GM23338 (cell line): ENCODE results near the gene TSEN2. TPM values are rescaled to one million over a fixed set of nuclear protein-coding genes. Genes with fewer than 3 reads are reported as not detected.

Source experiments
- ATAC-seq: fragments of 200-7000 bp; cut with Tn5 transposase; 3 replicates; pipeline ENCODE4 v1.9.1; 2020
- DNase-seq: peaks from one replicate; pipeline ENCODE4 v3.0.0-alpha.2; 2015; ENCODE audit warnings: low spot score
- H2AFZ ChIP-seq: fragments of 200-600 bp; sonication (generic); 2 replicates; pipeline ENCODE4 v1.8.0; 2016; ENCODE audit warnings: antibody characterized with exemption, mild to moderate bottlenecking, moderate library complexity
- H3F3A ChIP-seq: fragments of 200-600 bp; sonication (generic); replicated peaks from 2 replicates; pipeline ENCODE4 v1.8.0; 2017; ENCODE audit warnings: antibody characterized with exemption, mixed run types, low read depth
- H3K27ac ChIP-seq: fragments of 200-600 bp; sonication (generic); 2 replicates; pipeline ENCODE4 v1.6.1; 2016; ENCODE audit warnings: low read depth
- H3K27me3 ChIP-seq: fragments of 200-600 bp; sonication (generic); 2 replicates; pipeline ENCODE4 v1.8.0; 2016; ENCODE audit warnings: mild to moderate bottlenecking, mixed run types, moderate library complexity; ENCODE audit not compliant: insufficient read depth
- H3K36me3 ChIP-seq: fragments of 200-600 bp; sonication (generic); 2 replicates; pipeline ENCODE4 v1.8.0; 2016; ENCODE audit warnings: mild to moderate bottlenecking; ENCODE audit not compliant: insufficient read depth
- H3K4me1 ChIP-seq: fragments of 200-600 bp; sonication (generic); 2 replicates; pipeline ENCODE4 v1.8.0; 2016; ENCODE audit warnings: mild to moderate bottlenecking, moderate library complexity; ENCODE audit not compliant: insufficient read depth
- H3K4me2 ChIP-seq: fragments of 200-600 bp; sonication (generic); 2 replicates; pipeline ENCODE4 v1.7.1; 2017; ENCODE audit warnings: mixed run types
- H3K4me3 ChIP-seq: fragments of 200-600 bp; sonication (generic); 2 replicates; pipeline ENCODE4 v1.6.1; 2016; ENCODE audit warnings: mixed run types
- H3K79me2 ChIP-seq: fragments of 200-600 bp; sonication (generic); replicated peaks from 2 replicates; pipeline ENCODE4 v1.8.0; 2017; ENCODE audit warnings: mild to moderate bottlenecking; ENCODE audit not compliant: insufficient read depth
- H3K9me2 ChIP-seq: fragments of 200-600 bp; sonication (generic); 2 replicates; pipeline ENCODE4 v1.8.0; 2017; ENCODE audit not compliant: insufficient read depth
- H4K20me1 ChIP-seq: fragments of 200-600 bp; sonication (generic); replicated peaks from 2 replicates; pipeline ENCODE4 v1.8.0; 2017; ENCODE audit warnings: mild to moderate bottlenecking; ENCODE audit not compliant: insufficient read depth
- H3K27ac Mint-ChIP-seq: 2 replicates; pipeline ENCODE4 v1.8.0; 2020; ENCODE audit warnings: inconsistent platforms, mild to moderate bottlenecking, moderate library complexity, mixed read lengths
- H3K27me3 Mint-ChIP-seq: 3 replicates; pipeline ENCODE4 v1.8.0; 2022; ENCODE audit warnings: low read depth, mild to moderate bottlenecking, moderate library complexity, mixed read lengths, inconsistent platforms; ENCODE audit not compliant: insufficient read depth, poor library complexity
- H3K36me3 Mint-ChIP-seq: 3 replicates; pipeline ENCODE4 v1.8.0; 2021; ENCODE audit warnings: low read depth, mild to moderate bottlenecking, inconsistent platforms, moderate library complexity, mixed read lengths
- H3K4me1 Mint-ChIP-seq: 3 replicates; pipeline ENCODE4 v1.8.0; 2020; ENCODE audit warnings: mild to moderate bottlenecking, inconsistent platforms, mixed read lengths
- H3K4me3 Mint-ChIP-seq: 3 replicates; pipeline ENCODE4 v1.8.0; 2021; ENCODE audit warnings: moderate library complexity, mild to moderate bottlenecking, inconsistent platforms, mixed read lengths
- H3K9me3 Mint-ChIP-seq: 3 replicates; pipeline ENCODE4 v1.8.0; 2020; ENCODE audit warnings: moderate library complexity, mild to moderate bottlenecking, inconsistent platforms, mixed read lengths
- CREB1 ChIP-seq: fragments of 250-450 bp; sonication (Bioruptor Pico); IDR thresholded peaks from 2 replicates; pipeline ENCODE4 v1.5.0; 2020; ENCODE audit warnings: low read depth, mild to moderate bottlenecking, moderate library complexity
- CTCF ChIP-seq, 2 experiments: fragments of 200-600 bp in 1 of 2; sonication (generic) in 1 of 2; conservative IDR thresholded peaks; 2 replicates each; pipeline versions ENCODE4 v1.5.1 to v1.6.1; 2016 to 2017; ENCODE audit warnings: antibody characterized with exemption in 2 of 2, low read depth in 2 of 2, mild to moderate bottlenecking in 2 of 2, moderate library complexity in 1 of 2
- ETS1 ChIP-seq: IDR thresholded peaks from 2 replicates; pipeline ENCODE4 v1.6.1; 2016; ENCODE audit warnings: antibody characterized with exemption
- EZH2 ChIP-seq: fragments of 200-600 bp; sonication (generic); IDR thresholded peaks from one replicate; pipeline ENCODE4 v1.8.0; 2017; ENCODE audit warnings: antibody characterized with exemption, mild to moderate bottlenecking, low read depth; ENCODE audit not compliant: unreplicated experiment
- EZH2phosphoT487 ChIP-seq: fragments of 200-600 bp; sonication (generic); IDR thresholded peaks from one replicate; pipeline ENCODE4 v1.8.1; 2018; ENCODE audit warnings: antibody characterized with exemption; ENCODE audit not compliant: unreplicated experiment
- JUNB ChIP-seq: IDR thresholded peaks from one replicate; pipeline ENCODE4 v1.6.1; 2016; ENCODE audit warnings: antibody characterized with exemption; ENCODE audit not compliant: unreplicated experiment
- NANOG ChIP-seq: IDR thresholded peaks from 2 replicates; pipeline ENCODE4 v1.6.1; 2016; ENCODE audit warnings: antibody characterized with exemption, borderline replicate concordance
- POLR2AphosphoS5 ChIP-seq: IDR thresholded peaks from 2 replicates; pipeline ENCODE4 v1.6.1; 2016; ENCODE audit warnings: antibody characterized with exemption, low read depth
- REST ChIP-seq: IDR thresholded peaks from one replicate; pipeline ENCODE4 v1.6.1; 2018; ENCODE audit warnings: antibody characterized with exemption; ENCODE audit not compliant: unreplicated experiment
- STAT1 ChIP-seq: IDR thresholded peaks from one replicate; pipeline ENCODE4 v1.6.1; 2016; ENCODE audit warnings: antibody characterized with exemption; ENCODE audit not compliant: unreplicated experiment
- ZNF114 ChIP-seq: fragments of 250-450 bp; sonication (Bioruptor Pico); IDR thresholded peaks from 2 replicates; pipeline ENCODE4 v1.5.0; 2020; ENCODE audit warnings: mild to moderate bottlenecking, moderate library complexity
- ZNF331 ChIP-seq: fragments of 250-450 bp; sonication (Bioruptor Pico); IDR thresholded peaks from 2 replicates; pipeline ENCODE4 v1.5.0; 2020; ENCODE audit warnings: low read depth, mild to moderate bottlenecking, moderate library complexity
- ZNF462 ChIP-seq: fragments of 250-450 bp; sonication (Bioruptor Pico); IDR thresholded peaks from 2 replicates; pipeline ENCODE4 v1.5.0; 2020; ENCODE audit warnings: mild to moderate bottlenecking, moderate library complexity
- polyA plus RNA-seq: library from polyadenylated mRNA; unstranded; fragments of >200 nt; fragmentation: Nextera tagmentation; extraction: Ambion mirVana; gene quantifications from 2 replicates; pipeline ENCODE4 v1.2.1, GENCODE V29; 2016
- total RNA-seq: library from RNA; depleted of rRNA; stranded (reverse); fragments of >200 nt; shearing (Covaris generic); gene quantifications from 2 replicates; pipeline ENCODE4 v1.2.3, GENCODE V29; 2014

TSEN2 gene
- total and polyA plus RNA-seq, 2 experiments from 2014 or later: 27.7 to 30.0 TPM

- Histone ChIP-seq H4K20me1 (peaks cover 33% of the 10 kb centered on the region), H3K36me3 (peaks cover 19% of the 10 kb centered on the region), H3K27me3 (no peaks in the 10 kb centered on the region), H2AFZ (no peak overlapping the region), H3K79me2 (peaks cover 74% of the 10 kb centered on the region), H3K4me1 (peaks cover 8% of the 10 kb centered on the region), H3K27ac (no peak overlapping the region), H3K4me2 (no peak overlapping the region), H3F3A (no peaks in the 10 kb centered on the region), H3K9me2 (no peaks in the 10 kb centered on the region), H3K4me3 (no peak overlapping the region)
- Mint-ChIP-seq H3K36me3 (peaks cover 27% of the 10 kb centered on the region), H3K4me3 (no peak overlapping the region), H3K27ac (no peak overlapping the region), H3K27me3 (peaks cover 8% of the 10 kb centered on the region), H3K9me3 (no peaks in the 10 kb centered on the region), H3K4me1 (peaks cover 13% of the 10 kb centered on the region)
- ATAC-seq (no peak), DNase-seq (no peak)
- TF ChIP-seq POLR2AphosphoS5 (no peak), ZNF114 (CRISPR knock-in tag) (no peak), CREB1 (CRISPR knock-in tag) (no peak), ETS1 (no peak), NANOG (no peak), REST (no peak), STAT1 (no peak), EZH2 (no peak), EZH2phosphoT487 (no peak), JUNB (no peak), CTCF (conservative IDR thresholded peaks at IDR 0.05; ENCODE audit: low read depth in 2 of 2) (no peak), ZNF462 (CRISPR knock-in tag) (no peak), ZNF331 (CRISPR knock-in tag) (no peak)
These were observed 82.7 kb downstream of the TSEN2 start for GRCh38 chr3:12566976-12567375.
